Hepatocyte (in vitro differentiated cells): ENCODE results near the gene CYTH4. TPM values are rescaled to one million over a fixed set of nuclear protein-coding genes. Genes with fewer than 3 reads are reported as not detected.

Source experiments
- DNase-seq: peaks from one replicate; pipeline ENCODE4 v3.0.0-alpha.2; 2016; ENCODE audit warnings: low spot score
- H2AFZ ChIP-seq: fragments of 200-600 bp; sonication (generic); 2 replicates; pipeline ENCODE4 v1.6.0; 2016; ENCODE audit warnings: antibody characterized with exemption, mild to moderate bottlenecking
- H3K27ac ChIP-seq: fragments of 200-600 bp; sonication (generic); 2 replicates; pipeline ENCODE4 v1.5.1; 2016; ENCODE audit warnings: mild to moderate bottlenecking
- H3K27me3 ChIP-seq: fragments of 200-600 bp; sonication (generic); 2 replicates; pipeline ENCODE4 v1.6.1; 2016
- H3K36me3 ChIP-seq: fragments of 200-600 bp; sonication (generic); replicated peaks from 2 replicates; pipeline ENCODE4 v1.5.1; 2016; ENCODE audit warnings: low read depth; ENCODE audit not compliant: insufficient read depth
- H3K4me1 ChIP-seq: fragments of 200-600 bp; sonication (generic); 2 replicates; pipeline ENCODE4 v1.5.1; 2016; ENCODE audit warnings: mild to moderate bottlenecking, moderate library complexity; ENCODE audit not compliant: insufficient read depth
- H3K4me2 ChIP-seq: fragments of 200-600 bp; sonication (generic); 2 replicates; pipeline ENCODE4 v1.6.0; 2016
- H3K4me3 ChIP-seq: fragments of 200-600 bp; sonication (generic); 2 replicates; pipeline ENCODE4 v1.5.1; 2016; ENCODE audit warnings: mild to moderate bottlenecking
- H3K79me2 ChIP-seq: fragments of 200-600 bp; sonication (generic); 2 replicates; pipeline ENCODE4 v1.6.0; 2017; ENCODE audit warnings: mild to moderate bottlenecking
- H3K9me2 ChIP-seq: fragments of 200-600 bp; sonication (generic); replicated peaks from 2 replicates; pipeline ENCODE4 v1.6.0; 2017; ENCODE audit warnings: mild to moderate bottlenecking; ENCODE audit not compliant: insufficient read depth
- H3K9me3 ChIP-seq: fragments of 200-600 bp; sonication (generic); 2 replicates; pipeline ENCODE4 v1.5.1; 2016; ENCODE audit warnings: low read depth, mild to moderate bottlenecking
- H4K20me1 ChIP-seq: fragments of 200-600 bp; sonication (generic); 2 replicates; pipeline ENCODE4 v1.6.0; 2016; ENCODE audit warnings: mild to moderate bottlenecking; ENCODE audit not compliant: insufficient read depth, poor library complexity, severe bottlenecking
- EZH2 ChIP-seq: fragments of 200-600 bp; sonication (generic); IDR thresholded peaks from 2 replicates; pipeline ENCODE4 v1.6.1; 2016; ENCODE audit warnings: antibody characterized with exemption, mild to moderate bottlenecking, borderline replicate concordance
- EZH2phosphoT487 ChIP-seq: fragments of 200-600 bp; sonication (generic); IDR thresholded peaks from one replicate; pipeline ENCODE4 v1.6.1; 2018; ENCODE audit warnings: antibody characterized with exemption, mild to moderate bottlenecking, low read depth, moderate library complexity; ENCODE audit not compliant: unreplicated experiment, severe bottlenecking
- WGBS: methylation state at CpG from one replicate; pipeline ENCODE4 v1.1.6; 2016; ENCODE audit warnings: low lambda C conversion rate; ENCODE audit errors: missing lambda C conversion rate; 5-methylcytosine and 5-hydroxymethylcytosine counted together
- polyA plus RNA-seq: library from polyadenylated mRNA; unstranded; fragments of >200 nt; fragmentation: Nextera tagmentation; extraction: Ambion mirVana; gene quantifications from 2 replicates; pipeline ENCODE4 v1.2.1, GENCODE V29; 2016
- total RNA-seq: library from RNA; depleted of rRNA; stranded (reverse); fragments of >200 nt; gene quantifications from 2 replicates; pipeline ENCODE4 v1.2.3, GENCODE V29; 2014
- TF ChIP-seq, protein P1 (sequence below): fragments of 200-600 bp; sonication (generic); IDR thresholded peaks from 2 replicates; pipeline ENCODE4 v1.5.1; 2016; ENCODE audit warnings: antibody characterized with exemption, mild to moderate bottlenecking; ENCODE audit not compliant: poor library complexity

Gene CYTH4
- total and polyA plus RNA-seq, 2 experiments from 2014 or later = 0.57 to 0.94 TPM

DNA sequence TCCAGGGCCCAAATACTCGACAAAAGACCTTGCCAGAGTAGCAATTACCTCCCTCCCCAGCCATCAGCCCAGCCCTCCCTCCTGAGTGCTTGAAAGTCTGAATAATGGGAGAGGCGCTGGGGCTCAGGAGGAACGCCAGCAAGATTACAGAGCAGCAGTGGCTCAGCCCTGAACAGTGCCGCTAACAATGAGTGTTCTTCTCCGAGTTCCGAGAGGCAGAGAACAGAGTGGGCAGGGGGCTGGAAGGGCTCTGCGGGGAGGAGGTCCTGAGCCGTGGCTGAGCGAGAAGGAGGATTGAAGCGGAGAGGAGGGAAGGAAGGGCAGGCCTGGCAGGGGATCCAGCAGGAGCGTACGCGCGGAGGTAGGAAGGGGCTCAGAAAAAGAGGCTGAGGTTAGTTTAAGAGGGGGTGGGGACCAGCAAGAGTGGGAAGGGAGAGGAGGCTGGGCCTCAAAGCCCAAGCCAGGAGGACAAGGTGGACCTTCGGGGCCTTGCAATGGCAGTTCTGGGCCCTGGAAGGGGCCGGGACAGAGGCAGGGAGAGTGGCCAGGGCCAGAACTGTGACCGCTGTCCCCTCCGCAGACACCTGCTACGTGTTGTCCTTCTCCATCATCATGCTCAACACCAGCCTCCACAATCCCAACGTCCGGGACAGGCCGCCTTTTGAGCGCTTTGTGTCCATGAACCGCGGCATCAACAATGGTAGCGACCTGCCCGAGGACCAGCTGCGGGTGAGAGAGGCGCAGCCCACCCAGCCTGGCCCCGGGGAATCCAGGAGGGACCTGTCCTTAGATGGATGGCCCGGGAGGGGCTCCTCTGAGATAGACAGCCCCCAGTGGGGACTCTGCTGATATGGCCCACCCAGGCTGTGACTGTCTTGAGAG is 20.6 kb downstream of the CYTH4 start:
- no peak overlapping the region for H3K4me2 ChIP-seq
- no peak overlapping the region for H2AFZ ChIP-seq
- WGBS = 86% methylated on average over 31 of the region's 31 CpGs

GRCh38 chr22:37303821-37304274 is 21.5 kb downstream of the CYTH4 start:
- Histone ChIP-seq H3K27ac (peak overlapping the region; percentile 37), H3K9me3 (no peaks in the 10 kb centered on the region), H3K4me3 (no peak overlapping the region), H3K27me3 (no peaks in the 10 kb centered on the region), H3K79me2 (no peaks in the 10 kb centered on the region), H3K4me1 (peaks cover 22% of the 10 kb centered on the region), H3K36me3 (no peaks in the 10 kb centered on the region), H3K4me2 (no peak overlapping the region), H4K20me1 (no peaks in the 10 kb centered on the region), H2AFZ (no peak overlapping the region), H3K9me2 (no peaks in the 10 kb centered on the region)
- TF ChIP-seq EZH2phosphoT487 (no peak), EZH2 (no peak)
- TF ChIP-seq, protein P1, sequence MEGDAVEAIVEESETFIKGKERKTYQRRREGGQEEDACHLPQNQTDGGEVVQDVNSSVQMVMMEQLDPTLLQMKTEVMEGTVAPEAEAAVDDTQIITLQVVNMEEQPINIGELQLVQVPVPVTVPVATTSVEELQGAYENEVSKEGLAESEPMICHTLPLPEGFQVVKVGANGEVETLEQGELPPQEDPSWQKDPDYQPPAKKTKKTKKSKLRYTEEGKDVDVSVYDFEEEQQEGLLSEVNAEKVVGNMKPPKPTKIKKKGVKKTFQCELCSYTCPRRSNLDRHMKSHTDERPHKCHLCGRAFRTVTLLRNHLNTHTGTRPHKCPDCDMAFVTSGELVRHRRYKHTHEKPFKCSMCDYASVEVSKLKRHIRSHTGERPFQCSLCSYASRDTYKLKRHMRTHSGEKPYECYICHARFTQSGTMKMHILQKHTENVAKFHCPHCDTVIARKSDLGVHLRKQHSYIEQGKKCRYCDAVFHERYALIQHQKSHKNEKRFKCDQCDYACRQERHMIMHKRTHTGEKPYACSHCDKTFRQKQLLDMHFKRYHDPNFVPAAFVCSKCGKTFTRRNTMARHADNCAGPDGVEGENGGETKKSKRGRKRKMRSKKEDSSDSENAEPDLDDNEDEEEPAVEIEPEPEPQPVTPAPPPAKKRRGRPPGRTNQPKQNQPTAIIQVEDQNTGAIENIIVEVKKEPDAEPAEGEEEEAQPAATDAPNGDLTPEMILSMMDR = no peak
- DNase-seq = peak; percentile 73
- 85% methylated on average over 9 of the region's 9 CpGs for WGBS

More for the DNA sequence above, 20.6 kb downstream of the CYTH4 start:
- H3K9me2 ChIP-seq = no peaks in the 10 kb centered on the region
- H3K36me3 ChIP-seq = no peaks in the 10 kb centered on the region
- no peaks in the 10 kb centered on the region for H3K79me2 ChIP-seq
- H3K4me1 ChIP-seq = peaks cover 19% of the 10 kb centered on the region
- H3K4me3 ChIP-seq = no peak overlapping the region
- H3K27ac ChIP-seq = no peak overlapping the region
- no peak for DNase-seq
- no peaks in the 10 kb centered on the region for H3K27me3 ChIP-seq
- H4K20me1 ChIP-seq = no peaks in the 10 kb centered on the region
- no peaks in the 10 kb centered on the region for H3K9me3 ChIP-seq
- TF ChIP-seq, protein P1 = no peak
- TF ChIP-seq EZH2 (no peak), EZH2phosphoT487 (no peak)

DNA sequence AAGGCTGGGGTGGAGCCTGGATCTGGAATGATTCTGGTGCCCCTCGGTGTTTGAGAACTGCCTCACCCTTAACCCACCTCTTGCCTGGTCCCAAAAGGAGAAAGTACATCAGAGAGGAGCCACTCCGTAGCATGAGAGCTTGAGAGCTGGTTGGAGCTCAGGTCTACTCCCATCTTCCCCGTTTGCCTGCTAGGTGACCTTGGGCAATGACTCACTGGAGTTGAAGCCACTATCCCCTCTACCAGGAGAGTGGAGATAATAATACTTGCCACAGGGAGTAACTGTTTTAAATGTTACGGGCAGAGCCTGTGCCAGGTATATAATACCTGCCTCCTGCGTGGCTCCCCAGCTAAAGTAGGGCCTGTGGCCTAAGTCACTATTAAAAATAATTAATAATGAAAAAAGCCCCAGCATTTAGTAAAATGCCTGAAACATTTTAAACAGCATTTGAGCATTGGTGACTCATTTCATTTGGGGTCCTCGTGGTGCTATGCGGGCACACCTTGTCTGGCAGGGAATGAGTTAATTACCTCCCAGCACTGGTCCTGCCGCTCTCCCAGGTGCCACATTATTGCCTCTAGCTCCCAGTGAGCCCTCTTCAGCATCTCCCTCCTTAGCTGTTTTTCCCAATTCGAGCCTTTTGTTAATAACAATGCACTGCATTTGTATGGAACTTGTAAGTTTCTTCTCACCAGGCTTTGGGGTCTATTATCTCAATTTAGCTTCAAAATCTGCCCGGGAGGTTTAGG is 22.5 kb downstream of the CYTH4 start:
- peak overlapping the region; percentile 37 for H3K27ac ChIP-seq
- peaks cover 22% of the 10 kb centered on the region for H3K4me1 ChIP-seq
- 64% methylated on average over 10 of the region's 10 CpGs for WGBS

More for the DNA sequence above, 22.5 kb downstream of the CYTH4 start:
- no peak overlapping the region for H2AFZ ChIP-seq
- H3K9me2 ChIP-seq = no peaks in the 10 kb centered on the region
- H4K20me1 ChIP-seq = no peaks in the 10 kb centered on the region
- DNase-seq = no peak
- no peak for TF ChIP-seq EZH2phosphoT487
- TF ChIP-seq, protein P1 = no peak
- TF ChIP-seq EZH2 = no peak
- no peaks in the 10 kb centered on the region for H3K27me3 ChIP-seq
- no peaks in the 10 kb centered on the region for H3K9me3 ChIP-seq
- H3K36me3 ChIP-seq = no peaks in the 10 kb centered on the region
- no peak overlapping the region for H3K4me2 ChIP-seq
- H3K79me2 ChIP-seq = no peaks in the 10 kb centered on the region
- no peak overlapping the region for H3K4me3 ChIP-seq
